ENCODE measurements around the gene KDSR. TPM values are rescaled to one million over a fixed set of nuclear protein-coding genes. Genes with fewer than 3 reads are reported as not detected.

KDSR gene
- 208 TPM for total RNA-seq

GRCh38 chr18:63367053-63367953, at the start of gene KDSR:
TSS of gene KDSR (minus strand) at chr18:63367206. CDS start at chr18:63367118, 88 bp downstream.
- H3K9me3 ChIP-seq, result no peaks in the 10 kb centered on the region
- H3K27me3 ChIP-seq, result no peaks in the 10 kb centered on the region
- H3K4me3 ChIP-seq, result peak within 1 kb of the TSS; percentile 87 to 92
- peak; percentile 85 to 98 for DNase-seq (ENCODE audit: low spot score in 2 of 2)
- peak within 1 kb of the TSS; percentile 98 for H3K27ac ChIP-seq
- H3K4me1 ChIP-seq, result peaks cover 2 to 19% of the 10 kb centered on the region in 2 donors
- intact Hi-C loops (cut with DNase I), result loop anchor here (1.0 to 5.0 kb wide), 7 partner anchors 47 to 845 kb away; partner anchors contain the start of genes PHLPP1, SERPINB8, VPS4B and ZCCHC2
- no peak for TF ChIP-seq CTCF (IDR thresholded peaks at IDR 0.05)
- H3K36me3 ChIP-seq, result peaks cover 6 to 7% of the 10 kb centered on the region in 2 donors

- Histone ChIP-seq H3K9me3 (no peaks in the 10 kb centered on the region), H3K36me3 (peaks cover 32 to 58% of the 10 kb centered on the region in 2 donors)
- intact Hi-C loops (cut with DNase I), result no loop called here
These were observed 45.9 kb upstream of the KDSR start for GRCh38 chr18:63412953-63413352.

GRCh38 chr18:63410792-63411191, 43.8 kb upstream of the KDSR start:
- Histone ChIP-seq H3K9me3 (no peaks in the 10 kb centered on the region), H3K36me3 (peaks cover 32 to 69% of the 10 kb centered on the region in 2 donors), H3K27me3 (no peaks in the 10 kb centered on the region), H3K4me3 (no peak overlapping the region), H3K4me1 (no peaks in the 10 kb centered on the region), H3K27ac (no peak overlapping the region)
- intact Hi-C loops (cut with DNase I), result no loop called here
- no peak for TF ChIP-seq CTCF (IDR thresholded peaks at IDR 0.05)
- no peak for DNase-seq (ENCODE audit: low spot score in 2 of 2)

More at GRCh38 chr18:63412953-63413352, 45.9 kb upstream of the KDSR start:
- no peak for DNase-seq (ENCODE audit: low spot score in 2 of 2)
- no peak overlapping the region for H3K4me3 ChIP-seq
- TF ChIP-seq CTCF (IDR thresholded peaks at IDR 0.05), result no peak
- no peaks in the 10 kb centered on the region for H3K4me1 ChIP-seq
- no peaks in the 10 kb centered on the region for H3K27me3 ChIP-seq
- no peak overlapping the region for H3K27ac ChIP-seq

GRCh38 chr18:63409301-63409700, 42.3 kb upstream of the KDSR start:
- Histone ChIP-seq H3K36me3 (peaks cover 26 to 62% of the 10 kb centered on the region in 2 donors), H3K27ac (no peak overlapping the region), H3K9me3 (no peaks in the 10 kb centered on the region), H3K4me3 (no peak overlapping the region), H3K27me3 (no peaks in the 10 kb centered on the region), H3K4me1 (no peaks in the 10 kb centered on the region)
- no peak for TF ChIP-seq CTCF (IDR thresholded peaks at IDR 0.05)
- DNase-seq (ENCODE audit: low spot score in 2 of 2), result no peak
- intact Hi-C loops (cut with DNase I), result no loop called here

- H3K27me3 ChIP-seq, result no peaks in the 10 kb centered on the region
- intact Hi-C loops (cut with DNase I), result no loop called here
These were observed 40.7 kb upstream of the KDSR start for GRCh38 chr18:63407734-63408133.

More at GRCh38 chr18:63407734-63408133, 40.7 kb upstream of the KDSR start:
- no peak for DNase-seq (ENCODE audit: low spot score in 2 of 2)
- no peak for TF ChIP-seq CTCF (IDR thresholded peaks at IDR 0.05)
- H3K4me3 ChIP-seq, result no peak overlapping the region
- H3K4me1 ChIP-seq, result no peaks in the 10 kb centered on the region
- peaks cover 24 to 68% of the 10 kb centered on the region in 2 donors for H3K36me3 ChIP-seq
- H3K9me3 ChIP-seq, result no peaks in the 10 kb centered on the region
- H3K27ac ChIP-seq, result no peak overlapping the region
